Measurements from ENCODE around the gene LTBP1.

LTBP1 gene

DNA sequence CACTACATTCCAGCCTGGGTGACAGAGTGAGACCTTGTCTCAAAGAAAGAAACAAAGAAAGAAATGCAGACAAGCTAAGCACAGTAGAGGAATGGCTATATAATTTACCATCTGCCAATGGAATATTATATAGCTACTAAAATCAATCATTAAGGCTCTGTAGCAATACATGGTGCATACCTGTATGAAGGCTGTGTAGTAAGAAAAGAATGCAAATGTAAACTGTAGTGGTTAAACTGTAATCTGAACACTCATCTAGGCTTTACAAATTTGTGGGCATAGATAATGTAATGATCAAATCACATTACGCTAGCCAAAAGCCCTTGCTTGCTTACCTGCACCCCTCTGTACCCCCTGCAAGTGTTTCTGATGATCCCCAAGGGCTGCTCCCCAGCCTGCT is 230.9 kb downstream of the LTBP1 start:
- Histone ChIP-seq H3K4me1 (ENCODE audit: control insufficient read depth, low read length) (no peaks in the 10 kb centered on the region), H3K27me3 (ENCODE audit: control insufficient read depth, low read length) (no peaks in the 10 kb centered on the region), H3K4me3 (ENCODE audit: low read length) (no peak overlapping the region), H4K20me1 (ENCODE audit: control insufficient read depth, insufficient read depth, low read depth, low read length) (no peaks in the 10 kb centered on the region), H3K9me3 (ENCODE audit: control insufficient read depth, insufficient read depth, low read length) (no peaks in the 10 kb centered on the region), H3K36me3 (ENCODE audit: control insufficient read depth, low read length) (peaks cover 30% of the 10 kb centered on the region), H3K4me2 (ENCODE audit: low read length) (no peak overlapping the region), H3K9me2 (replicated peaks; ENCODE audit: control insufficient read depth, low read length) (no peaks in the 10 kb centered on the region), H3K79me2 (ENCODE audit: control insufficient read depth, low read length) (peaks cover 3% of the 10 kb centered on the region; the same call in 1 of the 2 replicates), H3F3A (ENCODE audit: control insufficient read depth, insufficient read depth) (no peaks in the 10 kb centered on the region), H3K27ac (ENCODE audit: low read depth, low read length) (no peak overlapping the region)
- TF ChIP-seq, protein P1, sequence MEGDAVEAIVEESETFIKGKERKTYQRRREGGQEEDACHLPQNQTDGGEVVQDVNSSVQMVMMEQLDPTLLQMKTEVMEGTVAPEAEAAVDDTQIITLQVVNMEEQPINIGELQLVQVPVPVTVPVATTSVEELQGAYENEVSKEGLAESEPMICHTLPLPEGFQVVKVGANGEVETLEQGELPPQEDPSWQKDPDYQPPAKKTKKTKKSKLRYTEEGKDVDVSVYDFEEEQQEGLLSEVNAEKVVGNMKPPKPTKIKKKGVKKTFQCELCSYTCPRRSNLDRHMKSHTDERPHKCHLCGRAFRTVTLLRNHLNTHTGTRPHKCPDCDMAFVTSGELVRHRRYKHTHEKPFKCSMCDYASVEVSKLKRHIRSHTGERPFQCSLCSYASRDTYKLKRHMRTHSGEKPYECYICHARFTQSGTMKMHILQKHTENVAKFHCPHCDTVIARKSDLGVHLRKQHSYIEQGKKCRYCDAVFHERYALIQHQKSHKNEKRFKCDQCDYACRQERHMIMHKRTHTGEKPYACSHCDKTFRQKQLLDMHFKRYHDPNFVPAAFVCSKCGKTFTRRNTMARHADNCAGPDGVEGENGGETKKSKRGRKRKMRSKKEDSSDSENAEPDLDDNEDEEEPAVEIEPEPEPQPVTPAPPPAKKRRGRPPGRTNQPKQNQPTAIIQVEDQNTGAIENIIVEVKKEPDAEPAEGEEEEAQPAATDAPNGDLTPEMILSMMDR (IDR thresholded peaks at IDR 0.05; ENCODE audit: low read depth, low read length, poor library complexity, severe bottlenecking) = no peak
- TF ChIP-seq EZH2phosphoT487 (IDR thresholded peaks at IDR 0.05; ENCODE audit: borderline replicate concordance, low read length) = no peak

DNA sequence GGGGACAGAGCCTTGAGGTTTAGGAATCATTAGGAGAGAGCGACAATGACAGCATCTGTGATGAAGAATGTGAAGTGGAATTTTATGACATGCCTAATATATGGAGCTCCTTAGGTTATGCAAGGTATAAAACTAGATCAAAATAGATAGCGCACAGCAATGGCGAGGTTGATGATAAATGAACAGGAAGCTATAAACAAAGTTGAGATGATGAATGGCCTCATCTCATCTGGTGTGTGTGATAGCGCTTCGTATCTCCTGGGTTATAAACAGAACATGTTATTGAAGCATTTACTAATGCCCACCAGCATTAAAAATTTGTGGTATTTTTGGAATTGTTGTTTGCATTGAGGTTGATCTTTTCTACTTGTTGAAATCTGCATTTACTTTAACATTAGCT is 231.5 kb downstream of the LTBP1 start:
- no peak overlapping the region for H3K4me2 ChIP-seq (ENCODE audit: low read length)
- peaks cover 3% of the 10 kb centered on the region; the same call in 1 of the 2 replicates for H3K79me2 ChIP-seq (ENCODE audit: control insufficient read depth, low read length)

DNA sequence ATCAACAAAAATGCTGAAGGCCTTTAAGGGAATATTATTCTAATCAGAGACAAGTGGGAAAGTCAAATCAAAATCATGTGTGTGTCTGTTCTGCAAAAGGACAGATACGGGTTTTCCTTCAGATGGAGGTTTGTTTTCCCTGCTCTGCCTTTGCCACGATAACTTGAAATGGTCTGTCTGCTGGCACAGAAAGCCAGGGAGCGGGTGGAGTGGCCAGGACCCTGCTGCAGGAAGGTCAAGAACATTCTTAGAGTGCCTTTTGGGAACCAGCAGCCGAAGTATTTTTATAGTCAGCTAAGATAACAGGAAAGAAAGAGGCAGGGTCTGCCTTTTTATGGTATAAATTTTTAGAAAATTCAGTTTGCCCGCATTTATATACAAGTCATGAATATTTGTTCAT is 234.2 kb downstream of the LTBP1 start:
- Histone ChIP-seq H3K27ac (ENCODE audit: low read depth, low read length) (no peak overlapping the region), H3F3A (ENCODE audit: control insufficient read depth, insufficient read depth) (no peaks in the 10 kb centered on the region), H3K4me3 (ENCODE audit: low read length) (no peak overlapping the region), H3K79me2 (ENCODE audit: control insufficient read depth, low read length) (peaks cover 3% of the 10 kb centered on the region; the same call in 1 of the 2 replicates), H4K20me1 (ENCODE audit: control insufficient read depth, insufficient read depth, low read depth, low read length) (no peaks in the 10 kb centered on the region), H3K27me3 (ENCODE audit: control insufficient read depth, low read length) (no peaks in the 10 kb centered on the region), H3K4me1 (ENCODE audit: control insufficient read depth, low read length) (no peaks in the 10 kb centered on the region), H3K9me2 (replicated peaks; ENCODE audit: control insufficient read depth, low read length) (no peaks in the 10 kb centered on the region), H3K36me3 (ENCODE audit: control insufficient read depth, low read length) (peaks cover 56% of the 10 kb centered on the region), H3K9me3 (ENCODE audit: control insufficient read depth, insufficient read depth, low read length) (no peaks in the 10 kb centered on the region), H3K4me2 (ENCODE audit: low read length) (no peak overlapping the region)
- no peak for TF ChIP-seq EZH2phosphoT487 (IDR thresholded peaks at IDR 0.05; ENCODE audit: borderline replicate concordance, low read length)
- TF ChIP-seq, protein P1 (IDR thresholded peaks at IDR 0.05; ENCODE audit: low read depth, low read length, poor library complexity, severe bottlenecking) = no peak

More for the DNA sequence above, 231.5 kb downstream of the LTBP1 start:
- H3K27ac ChIP-seq (ENCODE audit: low read depth, low read length) = no peak overlapping the region
- no peaks in the 10 kb centered on the region for H4K20me1 ChIP-seq (ENCODE audit: control insufficient read depth, insufficient read depth, low read depth, low read length)
- no peaks in the 10 kb centered on the region for H3K27me3 ChIP-seq (ENCODE audit: control insufficient read depth, low read length)
- H3K9me2 ChIP-seq (replicated peaks; ENCODE audit: control insufficient read depth, low read length) = no peaks in the 10 kb centered on the region
- TF ChIP-seq EZH2phosphoT487 (IDR thresholded peaks at IDR 0.05; ENCODE audit: borderline replicate concordance, low read length) = no peak
- TF ChIP-seq, protein P1 (IDR thresholded peaks at IDR 0.05; ENCODE audit: low read depth, low read length, poor library complexity, severe bottlenecking) = no peak
- H3K9me3 ChIP-seq (ENCODE audit: control insufficient read depth, insufficient read depth, low read length) = no peaks in the 10 kb centered on the region
- no peaks in the 10 kb centered on the region for H3K4me1 ChIP-seq (ENCODE audit: control insufficient read depth, low read length)
- no peak overlapping the region for H3K4me3 ChIP-seq (ENCODE audit: low read length)
- H3K36me3 ChIP-seq (ENCODE audit: control insufficient read depth, low read length) = peaks cover 33% of the 10 kb centered on the region
- no peaks in the 10 kb centered on the region for H3F3A ChIP-seq (ENCODE audit: control insufficient read depth, insufficient read depth)

Data from DOHH2 (cell line).